CD4-positive, alpha-beta T cell (primary cell): ENCODE results near the gene NEIL1. TPM values are rescaled to one million over a fixed set of nuclear protein-coding genes. Genes with fewer than 3 reads are reported as not detected.
"Not testable (repeated sequence)": the region's sequence is repeated elsewhere in the genome, so short reads cannot be mapped to it uniquely, and the experiment has no call there.

Experiments
- ATAC-seq: fragments of 200-7000 bp; cut with Tn5 transposase; one replicate; pipeline ENCODE4 v1.10.0; 2022; ENCODE audit warnings: mild to moderate bottlenecking; ENCODE audit not compliant: poor library complexity
- CTCF ChIA-PET: fragments of 350-600 bp; sonication (Branson Sonifier 250); formaldehyde crosslinking; loops from one replicate; lab custom pipeline; 2021; ENCODE audit warnings: antibody characterized with exemption, inconsistent platforms; lab: Charles Lee
- POLR2A ChIA-PET: fragments of 350-600 bp; sonication (Branson Sonifier 250); formaldehyde crosslinking; loops from one replicate; lab custom pipeline; 2021; ENCODE audit warnings: antibody characterized with exemption, inconsistent platforms; lab: Charles Lee
- DNase-seq, 14 experiments: peaks; one replicate each; pipeline ENCODE4 v3.0.0-alpha.2; 2013 to 2020; ENCODE audit warnings: mixed read lengths in 2 of 14
- H3K27ac ChIP-seq, 2 donors: one replicate each; pipeline versions ENCODE4 v1.5.1 to v1.7.0; 2013; ENCODE audit warnings: low read length in 2 of 2, low read depth in 1 of 2, mild to moderate bottlenecking in 1 of 2
- H3K27me3 ChIP-seq, 2 experiments: 1 replicate in 1 of 2; 2 replicates in 1 of 2; pipeline versions ENCODE4 v1.6.1 to v1.7.0; 2013; ENCODE audit warnings: low read length in 2 of 2, control low read depth in 1 of 2, mild to moderate bottlenecking in 1 of 2, moderate library complexity in 1 of 2; ENCODE audit not compliant: insufficient read depth in 2 of 2, control insufficient read depth in 1 of 2
- H3K36me3 ChIP-seq: one replicate; pipeline ENCODE4 v1.6.1; 2013; ENCODE audit warnings: low read length, control low read depth; ENCODE audit not compliant: insufficient read depth
- H3K4me1 ChIP-seq: one replicate; pipeline ENCODE4 v1.6.1; 2013; ENCODE audit warnings: low read length, control low read depth; ENCODE audit not compliant: insufficient read depth
- H3K4me3 ChIP-seq: one replicate; pipeline ENCODE4 v1.5.1; 2013; ENCODE audit warnings: mild to moderate bottlenecking, low read length, moderate library complexity
- H3K9me3 ChIP-seq, 2 experiments: 1 replicate in 1 of 2; 2 replicates in 1 of 2; pipeline versions ENCODE4 v1.6.1 to v1.7.0; 2013; ENCODE audit warnings: low read length in 2 of 2, mild to moderate bottlenecking in 2 of 2, control low read depth in 1 of 2, moderate library complexity in 1 of 2; ENCODE audit not compliant: control insufficient read depth in 1 of 2, insufficient read depth in 1 of 2
- H3K27ac Mint-ChIP-seq: one replicate; pipeline ENCODE4 v1.8.0; 2020; ENCODE audit warnings: mixed read lengths
- H3K27me3 Mint-ChIP-seq: one replicate; pipeline ENCODE4 v1.8.0; 2021; ENCODE audit warnings: mixed read lengths
- H3K36me3 Mint-ChIP-seq: one replicate; pipeline ENCODE4 v1.8.0; 2021; ENCODE audit warnings: low read depth, mixed read lengths
- H3K4me1 Mint-ChIP-seq: one replicate; pipeline ENCODE4 v1.8.0; 2021; ENCODE audit warnings: low read depth, mixed read lengths
- H3K4me3 Mint-ChIP-seq: one replicate; pipeline ENCODE4 v1.8.0; 2020; ENCODE audit warnings: mild to moderate bottlenecking, mixed read lengths
- H3K9me3 Mint-ChIP-seq: one replicate; pipeline ENCODE4 v1.8.0; 2020; ENCODE audit warnings: mixed read lengths
- CTCF ChIP-seq: fragments of 200-600 bp; IDR thresholded peaks from one replicate; pipeline ENCODE4 v1.8.0; 2022; ENCODE audit warnings: antibody characterized with exemption, mild to moderate bottlenecking
- intact Hi-C, 2 experiments: fragments of 100-400 bp; cut with DNase I in 1 of 2; cut with micrococcal nuclease in 1 of 2; formaldehyde crosslinking; loops; one replicate each; pipeline versions ENCODE4 v1.15.1 to v1.9.0; 2023 to 2025; cut with DNase I, micrococcal nuclease
- total RNA-seq, 174 experiments: library from RNA in 2 of 174; stranded (reverse) in 2 of 174; gene quantifications; one replicate each; pipeline ENCODE4 v1.2.3 and lab custom pipeline; 2021 to 2026

Gene NEIL1
- total RNA-seq, 2 experiments from 2014 or later, result 30.5 to 30.6 TPM

DNA sequence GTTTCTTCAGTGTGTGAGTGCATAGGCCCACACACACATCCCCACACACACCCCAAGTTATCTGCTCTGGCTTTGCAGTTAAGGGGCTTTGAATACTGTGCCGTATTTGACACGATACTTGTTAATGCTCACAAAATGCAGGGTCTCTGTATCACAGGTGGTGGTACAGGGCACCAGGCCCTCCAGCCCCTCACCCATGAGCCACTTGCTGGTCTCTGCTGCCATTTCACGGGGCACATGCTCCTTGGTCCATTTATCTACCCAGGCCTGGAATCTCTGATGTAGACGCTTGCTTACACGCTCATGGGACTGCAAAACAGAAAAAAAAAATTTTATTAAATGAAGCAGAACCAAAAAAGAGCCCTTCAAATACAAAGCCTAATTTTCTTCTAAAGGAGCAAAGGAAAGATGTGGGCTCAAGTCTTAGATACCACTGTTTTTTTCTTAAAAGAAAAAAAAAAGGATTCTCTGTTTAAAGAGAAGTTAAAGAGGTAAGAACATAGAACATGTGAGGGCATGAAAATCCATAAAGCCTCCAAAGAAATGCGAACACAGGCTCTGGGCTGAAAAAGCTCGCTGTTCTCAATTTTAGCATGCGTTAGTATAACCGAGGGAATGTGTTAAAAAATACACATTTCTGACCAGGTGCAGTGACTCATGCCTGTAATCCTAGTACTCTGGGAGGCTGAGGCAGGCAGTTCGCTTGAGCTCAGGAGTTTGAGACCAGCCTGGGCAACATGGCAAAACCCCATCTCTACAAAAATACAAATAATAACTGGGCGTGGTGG is 25.3 kb downstream of the NEIL1 start:
- Mint-ChIP-seq H3K36me3 (peaks cover 71% of the 10 kb centered on the region), H3K27ac (no peak overlapping the region), H3K9me3 (no peaks in the 10 kb centered on the region), H3K4me3 (no peak overlapping the region), H3K27me3 (no peaks in the 10 kb centered on the region), H3K4me1 (peaks cover 25% of the 10 kb centered on the region)
- TF ChIP-seq CTCF, result no peak
- Histone ChIP-seq H3K4me3 (no peak overlapping the region), H3K9me3 (no peaks in the 10 kb centered on the region), H3K36me3 (peaks cover 60% of the 10 kb centered on the region), H3K4me1 (peaks cover 27% of the 10 kb centered on the region), H3K27me3 (no peaks in the 10 kb centered on the region), H3K27ac (no peak overlapping the region)
- DNase-seq (no peak), ATAC-seq (no peak)
- CTCF ChIA-PET, result no interaction called here
- POLR2A ChIA-PET, result interaction anchor here (0.6 to 1.3 kb wide), 3 partner anchors 25 to 454 kb away, joined by 3 to 4 read pairs (median 3); partner anchors contain the start of genes NEIL1 and SIN3A
- intact Hi-C loops, result no loop called here

DNA sequence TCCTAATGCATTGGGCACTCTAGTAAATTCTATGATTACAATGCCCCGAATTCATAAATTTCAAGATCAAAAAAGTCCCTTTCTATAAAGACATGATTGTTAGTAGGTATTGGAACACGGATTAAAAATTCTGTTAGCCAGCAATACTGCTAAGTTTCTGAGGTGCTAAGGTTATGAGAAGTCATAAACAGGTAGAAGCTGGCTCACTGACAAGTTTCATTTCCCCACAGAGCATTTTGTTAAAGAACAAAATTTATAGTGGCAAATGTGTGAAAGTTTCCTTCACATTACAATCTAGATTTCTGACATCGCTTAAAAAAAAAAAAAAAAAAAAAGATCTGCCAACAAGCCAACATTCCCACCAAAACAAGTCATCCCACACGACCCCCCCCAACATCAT is 33.9 kb downstream of the NEIL1 start:
- no peak for DNase-seq
- intact Hi-C loops, result no loop called here
- Mint-ChIP-seq H3K27ac (no peak overlapping the region), H3K4me1 (no peaks in the 10 kb centered on the region), H3K9me3 (no peaks in the 10 kb centered on the region), H3K4me3 (no peak overlapping the region), H3K27me3 (no peaks in the 10 kb centered on the region), H3K36me3 (peaks cover 93% of the 10 kb centered on the region)
- H3K36me3 ChIP-seq, result peaks cover 87% of the 10 kb centered on the region
- no peak for TF ChIP-seq CTCF
- H3K4me1 ChIP-seq, result no peaks in the 10 kb centered on the region
- no peaks in the 10 kb centered on the region for H3K9me3 ChIP-seq
- no peaks in the 10 kb centered on the region for H3K27me3 ChIP-seq
- ATAC-seq, result no peak
- no peak overlapping the region for H3K4me3 ChIP-seq
- H3K27ac ChIP-seq, result no peak overlapping the region
- POLR2A ChIA-PET, result interaction anchor here (3.1 kb wide), 1 partner anchor 12 kb away, joined by 18 read pairs; the partner anchor contains the start of gene MAN2C1
- CTCF ChIA-PET, result interaction anchor here (0.7 to 3.9 kb wide), 2 partner anchors 13 to 26 kb away, joined by 3 to 12 read pairs; partner anchors contain the start of gene MAN2C1

DNA sequence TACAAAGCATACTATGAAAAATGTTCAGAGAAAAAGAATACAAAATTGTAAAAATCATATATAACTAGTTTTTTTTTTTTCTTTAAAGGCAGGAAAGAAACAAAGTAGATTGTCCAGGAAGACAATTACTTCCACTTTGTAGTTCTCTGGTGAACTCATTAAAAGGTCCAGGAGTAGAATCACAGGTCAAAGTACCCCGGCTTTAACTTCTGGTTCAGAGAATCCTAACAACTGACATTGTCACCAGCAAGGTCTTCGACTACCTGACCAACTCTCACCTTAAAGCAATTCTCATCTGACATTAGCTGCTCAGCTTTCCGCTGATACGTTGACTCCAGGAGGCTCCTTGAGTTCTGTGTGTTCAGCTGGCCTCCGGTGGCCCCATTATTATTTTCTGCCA is 37.1 kb downstream of the NEIL1 start:
- POLR2A ChIA-PET, H3K27me3 ChIP-seq, DNase-seq, H3K4me1 Mint-ChIP-seq, ATAC-seq, H3K4me1 ChIP-seq, H3K9me3 Mint-ChIP-seq, H3K4me3 ChIP-seq, H3K27me3 Mint-ChIP-seq, H3K4me3 Mint-ChIP-seq, H3K27ac Mint-ChIP-seq, intact Hi-C loops, H3K9me3 ChIP-seq, H3K27ac ChIP-seq: not testable (repeated sequence)
- H3K36me3 Mint-ChIP-seq, result peaks cover 96% of the 10 kb centered on the region
- CTCF ChIA-PET, result interaction anchor here (0.6 kb wide), 1 partner anchor 13 kb away, joined by 3 read pairs; no protein-coding TSS in a partner anchor
- H3K36me3 ChIP-seq, result peaks cover 90% of the 10 kb centered on the region
